Cardiac muscle cell (in vitro differentiated cells and primary cell): ENCODE results near the gene SEZ6. TPM values are rescaled to one million over a fixed set of nuclear protein-coding genes. Genes with fewer than 3 reads are reported as not detected.
A peak's percentile ranks its signal among the peaks of the same experiment; 100 is the strongest.

Experiments used
- DNase-seq, 2 donors: peaks; one replicate each; pipeline versions ENCODE4 v3.0.0 to v3.0.0-alpha.2; 2010 to 2017; ENCODE audit warnings: low read depth in 1 of 2, low spot score in 1 of 2
- H3K27ac ChIP-seq: fragments of 200-600 bp; sonication (generic); 2 replicates; pipeline ENCODE4 v1.5.1; 2016
- H3K27me3 ChIP-seq: fragments of 200-600 bp; sonication (generic); 2 replicates; pipeline ENCODE4 v1.6.0; 2016; ENCODE audit warnings: control low read depth
- H3K36me3 ChIP-seq: fragments of 200-600 bp; sonication (generic); 2 replicates; pipeline ENCODE4 v1.5.1; 2016; ENCODE audit warnings: control low read depth
- H3K4me1 ChIP-seq: fragments of 200-600 bp; sonication (generic); 2 replicates; pipeline ENCODE4 v1.8.1; 2017; ENCODE audit warnings: low read depth, mild to moderate bottlenecking, mixed run types
- H3K4me3 ChIP-seq: fragments of 200-600 bp; sonication (generic); 2 replicates; pipeline ENCODE4 v1.5.1; 2016; ENCODE audit warnings: mild to moderate bottlenecking
- H3K9me3 ChIP-seq: fragments of 200-600 bp; sonication (generic); 2 replicates; pipeline ENCODE4 v1.5.1; 2017; ENCODE audit warnings: low read depth, mild to moderate bottlenecking, control low read depth
- CTCF ChIP-seq: IDR thresholded peaks from 2 replicates; pipeline ENCODE4 v1.5.1; 2012; ENCODE audit warnings: low read depth, mild to moderate bottlenecking, low read length
- polyA plus RNA-seq: library from polyadenylated mRNA; unstranded; fragments of >200 nt; fragmentation: Nextera tagmentation; extraction: Ambion mirVana; gene quantifications from 2 replicates; pipeline ENCODE4 v1.2.1, GENCODE V29; 2016
- total RNA-seq: library from RNA; depleted of rRNA; stranded (reverse); fragments of >200 nt; gene quantifications from 2 replicates; pipeline ENCODE4 v1.2.3, GENCODE V29; 2016

SEZ6 gene
- total and polyA plus RNA-seq, 2 experiments from 2014 or later = 0.21 to 0.95 TPM

GRCh38 chr17:28993645-28994426 lies 12.0 kb downstream of the SEZ6 start:
- Histone ChIP-seq H3K27ac (no peak overlapping the region), H3K4me1 (peaks cover 22% of the 10 kb centered on the region), H3K36me3 (no peaks in the 10 kb centered on the region), H3K4me3 (no peak overlapping the region), H3K27me3 (no peaks in the 10 kb centered on the region), H3K9me3 (no peaks in the 10 kb centered on the region)
- DNase-seq = no peak
- TF ChIP-seq CTCF = no peak

GRCh38 chr17:28992625-28993600 lies 12.9 kb downstream of the SEZ6 start:
- Histone ChIP-seq H3K4me3 (no peak overlapping the region), H3K36me3 (no peaks in the 10 kb centered on the region), H3K4me1 (peaks cover 22% of the 10 kb centered on the region), H3K27me3 (no peaks in the 10 kb centered on the region), H3K9me3 (no peaks in the 10 kb centered on the region), H3K27ac (no peak overlapping the region)
- DNase-seq = peak in 1 of 2 donors; percentile 48
- no peak for TF ChIP-seq CTCF

GRCh38 chr17:28992185-28992584 lies 13.6 kb downstream of the SEZ6 start:
- TF ChIP-seq CTCF = no peak
- no peak for DNase-seq
- no peaks in the 10 kb centered on the region for H3K9me3 ChIP-seq
- no peaks in the 10 kb centered on the region for H3K36me3 ChIP-seq
- no peak overlapping the region for H3K4me3 ChIP-seq
- H3K27ac ChIP-seq = no peak overlapping the region
- peaks cover 22% of the 10 kb centered on the region for H3K4me1 ChIP-seq
- H3K27me3 ChIP-seq = no peaks in the 10 kb centered on the region

GRCh38 chr17:28991779-28992178 lies 14.1 kb downstream of the SEZ6 start:
- H3K27ac ChIP-seq = no peak overlapping the region

GRCh38 chr17:28989028-28989427 lies 16.8 kb downstream of the SEZ6 start:
- H3K27ac ChIP-seq = no peak overlapping the region
- TF ChIP-seq CTCF = no peak
- no peak overlapping the region for H3K4me3 ChIP-seq
- no peak for DNase-seq
- peaks cover 8% of the 10 kb centered on the region for H3K4me1 ChIP-seq
- no peaks in the 10 kb centered on the region for H3K36me3 ChIP-seq
- H3K9me3 ChIP-seq = no peaks in the 10 kb centered on the region
- H3K27me3 ChIP-seq = peaks cover 10% of the 10 kb centered on the region

More at GRCh38 chr17:28991779-28992178, 14.1 kb downstream of the SEZ6 start:
- H3K4me1 ChIP-seq = peaks cover 18% of the 10 kb centered on the region
- TF ChIP-seq CTCF = no peak
- H3K27me3 ChIP-seq = no peaks in the 10 kb centered on the region
- no peaks in the 10 kb centered on the region for H3K9me3 ChIP-seq
- H3K36me3 ChIP-seq = no peaks in the 10 kb centered on the region
- no peak for DNase-seq
- H3K4me3 ChIP-seq = no peak overlapping the region
